AG10803 (cell line): ENCODE data around the gene CHAF1A.
A peak's percentile ranks its signal among the peaks of the same experiment; 100 is the strongest.

Source experiments
- DNase-seq: peaks from one replicate; pipeline ENCODE4 v3.0.0; 2010; ENCODE audit warnings: low read depth
- H3K4me3 ChIP-seq: 2 replicates; pipeline ENCODE4 v1.5.1; 2011; ENCODE audit warnings: mild to moderate bottlenecking, low read length, control low read depth
- CTCF ChIP-seq: conservative IDR thresholded peaks from 2 replicates; pipeline ENCODE4 v1.5.1; 2011; ENCODE audit warnings: mild to moderate bottlenecking, low read length, control low read depth, inconsistent platforms

Gene CHAF1A

GRCh38 chr19:4391306-4391693 is 11.1 kb upstream of the CHAF1A start:
- no peak for TF ChIP-seq CTCF
- no peak for DNase-seq
- H3K4me3 ChIP-seq = no peak overlapping the region

- peak; percentile 72 for DNase-seq
- H3K4me3 ChIP-seq = no peak overlapping the region; the same call in 1 of the 2 replicates
- TF ChIP-seq CTCF = no peak
These were observed 10.5 kb upstream of the CHAF1A start for GRCh38 chr19:4391701-4392483.

GRCh38 chr19:4393947-4394590 is 8.4 kb upstream of the CHAF1A start:
- DNase-seq = peak; percentile 76
- H3K4me3 ChIP-seq = peak overlapping the region; percentile 34
- TF ChIP-seq CTCF = no peak

- no peak for TF ChIP-seq CTCF
- DNase-seq = peak; percentile 21
- peak overlapping the region; percentile 3; the same call in 1 of the 2 replicates for H3K4me3 ChIP-seq
These were observed 5.3 kb upstream of the CHAF1A start for GRCh38 chr19:4396949-4397783.

GRCh38 chr19:4399812-4400134 is 2.7 kb upstream of the CHAF1A start:
- no peak for DNase-seq
- TF ChIP-seq CTCF = no peak
- H3K4me3 ChIP-seq = peak overlapping the region; percentile 92

- TF ChIP-seq CTCF = peak; percentile 82
- peak within 1 kb of the TSS; percentile 92 for H3K4me3 ChIP-seq
- peak; percentile 87 for DNase-seq
These were observed 2.1 kb upstream of the CHAF1A start, which contains the start of gene SH3GL1 for GRCh38 chr19:4400135-4400936. Gene SH3GL1 (minus strand): TSS chr19:4400547. CDS start chr19:4400368, 179 bp downstream.
